HepG2 (cell line): Measurements from ENCODE around the gene RASIP1. TPM values are rescaled to one million over a fixed set of nuclear protein-coding genes. Genes with fewer than 3 reads are reported as not detected.

Experiments used
- CREBL2 ChIP-seq: sonication (generic); formaldehyde crosslinking; IDR thresholded peaks from 2 replicates; pipeline ENCODE4 v1.8.1; 2023; ENCODE audit warnings: missing genetic modification reagents, mild to moderate bottlenecking, borderline replicate concordance
- FOXA1 ChIP-seq, 2 experiments: fragments of 450-650 bp in 1 of 2; sonication (generic) in 1 of 2; formaldehyde crosslinking in 1 of 2; IDR thresholded peaks; 2 replicates each; pipeline versions ENCODE4 v1.4.0 to v1.6.1; 2016 to 2020; ENCODE audit warnings: missing genetic modification reagents in 1 of 2
- HDAC1 ChIP-seq: sonication (generic); formaldehyde crosslinking; IDR thresholded peaks from 2 replicates; pipeline ENCODE4 v1.5.1; 2020; ENCODE audit warnings: mild to moderate bottlenecking, missing genetic modification reagents
- MED1 ChIP-seq: sonication (generic); formaldehyde crosslinking; IDR thresholded peaks from 2 replicates; pipeline ENCODE4 v1.4.0; 2020; ENCODE audit warnings: missing genetic modification reagents
- NFE2 ChIP-seq: sonication (generic); formaldehyde crosslinking; IDR thresholded peaks from 2 replicates; pipeline ENCODE4 v1.4.0; 2020; ENCODE audit warnings: missing genetic modification reagents
- POLR2G ChIP-seq: fragments of 200-400 bp; formaldehyde crosslinking; IDR thresholded peaks from 2 replicates; pipeline ENCODE4 v1.6.1; 2018; ENCODE audit warnings: mild to moderate bottlenecking, low read depth, low read length, moderate library complexity
- RFXAP ChIP-seq: sonication (generic); formaldehyde crosslinking; IDR thresholded peaks from 2 replicates; pipeline ENCODE4 v1.4.0; 2020; ENCODE audit warnings: missing genetic modification reagents, borderline replicate concordance
- TFDP1 ChIP-seq: IDR thresholded peaks from 2 replicates; pipeline ENCODE4 v1.6.1; 2016; ENCODE audit warnings: missing compliant biosample characterization, missing genetic modification reagents, borderline replicate concordance
- TOPORS ChIP-seq: sonication (generic); formaldehyde crosslinking; IDR thresholded peaks from 2 replicates; pipeline ENCODE4 v1.8.0; 2023; ENCODE audit warnings: mild to moderate bottlenecking, missing genetic modification reagents
- YEATS2 ChIP-seq: sonication (generic); formaldehyde crosslinking; IDR thresholded peaks from 2 replicates; pipeline ENCODE4 v1.4.0; 2020; ENCODE audit warnings: missing genetic modification reagents, borderline replicate concordance
- ZFX ChIP-seq: sonication (generic); formaldehyde crosslinking; IDR thresholded peaks from 2 replicates; pipeline ENCODE4 v1.4.0; 2020; ENCODE audit warnings: mild to moderate bottlenecking, low read depth, missing genetic modification reagents, moderate library complexity
- ZNF142 ChIP-seq: sonication (generic); formaldehyde crosslinking; IDR thresholded peaks from 2 replicates; pipeline ENCODE4 v1.4.0; 2020; ENCODE audit warnings: missing genetic modification reagents
- ZNF276 ChIP-seq: sonication (generic); formaldehyde crosslinking; IDR thresholded peaks from 2 replicates; pipeline ENCODE4 v1.4.0; 2020; ENCODE audit warnings: mild to moderate bottlenecking, low read depth, missing genetic modification reagents
- ZNF446 ChIP-seq: sonication (generic); formaldehyde crosslinking; IDR thresholded peaks from 2 replicates; pipeline ENCODE4 v1.5.0; 2020; ENCODE audit warnings: mild to moderate bottlenecking, missing genetic modification reagents
- ZNF547 ChIP-seq: sonication (generic); formaldehyde crosslinking; IDR thresholded peaks from 2 replicates; pipeline ENCODE4 v1.5.1; 2020; ENCODE audit warnings: mild to moderate bottlenecking, missing genetic modification reagents
- ZNF678 ChIP-seq: sonication (generic); formaldehyde crosslinking; IDR thresholded peaks from 2 replicates; pipeline ENCODE4 v1.4.0; 2020; ENCODE audit warnings: mild to moderate bottlenecking, missing genetic modification reagents
- ZNF709 ChIP-seq: sonication (generic); formaldehyde crosslinking; IDR thresholded peaks from 2 replicates; pipeline ENCODE4 v1.5.0; 2020; ENCODE audit warnings: mild to moderate bottlenecking, missing genetic modification reagents
- polyA plus RNA-seq, 8 experiments: library from polyadenylated mRNA; depleted of rRNA in 3 of 8; stranded (reverse) in 7 of 8; unstranded in 1 of 8; fragments of >200 nt; fragmentation: Illumina TruSeq in 4 of 8; extraction: Trizol in 4 of 8; gene quantifications; 2 replicates each; pipeline versions ENCODE4 v1.2.1 to v1.2.3, GENCODE V29; 2011 to 2016; ENCODE audit warnings: low read depth in 4 of 8, missing spikeins in 1 of 8, mixed read lengths in 1 of 8; ENCODE audit not compliant: insufficient read depth in 1 of 8
- total RNA-seq, 5 experiments: library from RNA; depleted of rRNA; stranded (reverse); fragments of >200 nt; fragmentation: Illumina TruSeq; extraction: Trizol; gene quantifications; 2 replicates each; pipeline ENCODE4 v1.2.3, GENCODE V29; 2016; ENCODE audit warnings: low read depth in 1 of 5
- TF ChIP-seq, protein P1 (sequence below): sonication (generic); formaldehyde crosslinking; IDR thresholded peaks from 2 replicates; pipeline ENCODE4 v1.5.1; 2020; ENCODE audit warnings: mild to moderate bottlenecking, missing genetic modification reagents, moderate library complexity

Gene RASIP1
- total and polyA plus RNA-seq, 2 of the 13 experiments (the other 11 are each of a cell fraction or from before 2014, with no cell fraction given): 0.44 to 0.58 TPM

- TF ChIP-seq TOPORS (peak; percentile 96), FOXA1 (IDR thresholded peaks at IDR 0.05) (no peak), FOXA1 (CRISPR knock-in tag; IDR thresholded peaks at IDR 0.05) (peak; percentile 71), ZFX (peak; percentile 92), YEATS2 (CRISPR knock-in tag) (no peak), NFE2 (no peak), RFXAP (CRISPR knock-in tag) (peak; percentile 63; the same call in 1 of the 2 replicates), ZNF709 (CRISPR knock-in tag) (peak; percentile 55; the same call in 1 of the 2 replicates), ZNF142 (0 out of 2 replicates have a peak, but pooled peaks have one; percentile 36), ZNF276 (peak; percentile 99), HDAC1 (CRISPR knock-in tag) (peak; percentile 54), ZNF678 (CRISPR knock-in tag) (peak; percentile 39; the same call in 1 of the 2 replicates), ZNF446 (CRISPR knock-in tag) (0 out of 2 replicates have a peak, but pooled peaks have one; percentile 30), TFDP1 (CRISPR knock-in tag) (peak; percentile 93), POLR2G (peak; percentile 76), ZNF547 (CRISPR knock-in tag) (peak; percentile 86; the same call in 1 of the 2 replicates), MED1 (CRISPR knock-in tag) (peak; percentile 46; the same call in 1 of the 2 replicates), CREBL2 (CRISPR knock-in tag) (peak; percentile 62; the same call in 1 of the 2 replicates)
- TF ChIP-seq, protein P1, sequence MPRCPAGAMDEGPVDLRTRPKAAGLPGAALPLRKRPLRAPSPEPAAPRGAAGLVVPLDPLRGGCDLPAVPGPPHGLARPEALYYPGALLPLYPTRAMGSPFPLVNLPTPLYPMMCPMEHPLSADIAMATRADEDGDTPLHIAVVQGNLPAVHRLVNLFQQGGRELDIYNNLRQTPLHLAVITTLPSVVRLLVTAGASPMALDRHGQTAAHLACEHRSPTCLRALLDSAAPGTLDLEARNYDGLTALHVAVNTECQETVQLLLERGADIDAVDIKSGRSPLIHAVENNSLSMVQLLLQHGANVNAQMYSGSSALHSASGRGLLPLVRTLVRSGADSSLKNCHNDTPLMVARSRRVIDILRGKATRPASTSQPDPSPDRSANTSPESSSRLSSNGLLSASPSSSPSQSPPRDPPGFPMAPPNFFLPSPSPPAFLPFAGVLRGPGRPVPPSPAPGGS: peak; percentile 93
Observed at GRCh38 chr19:48738557-48739403, 1.6 kb downstream of the RASIP1 start (continued).
